B cell (primary cell): ENCODE data around the gene CAV3.

Experiments used
- CTCF ChIP-seq: fragments of 200-600 bp; IDR thresholded peaks from one replicate; pipeline ENCODE4 v1.8.0; 2022; ENCODE audit warnings: antibody characterized with exemption, mild to moderate bottlenecking
- EZH2 ChIP-seq: IDR thresholded peaks from 2 replicates; pipeline ENCODE4 v1.6.1; 2012; ENCODE audit warnings: borderline replicate concordance, low read depth, mild to moderate bottlenecking, moderate library complexity, low read length; ENCODE audit not compliant: insufficient read depth, poor library complexity, severe bottlenecking

GRCh38 chr3:8767256-8767666, 33.7 kb downstream of the CAV3 start:
- TF ChIP-seq CTCF, result no peak
- no peak for TF ChIP-seq EZH2
